ENCODE data around the gene FAM174B. TPM values are rescaled to one million over a fixed set of nuclear protein-coding genes. Genes with fewer than 3 reads are reported as not detected.

The FAM174B gene
- total and polyA plus RNA-seq, 2 experiments from 2014 or later: 15.0 to 21.8 TPM

- no peaks in the 10 kb centered on the region for H3K79me2 ChIP-seq (replicated peaks; ENCODE audit: insufficient read depth)
- no peak overlapping the region for H3K4me2 ChIP-seq
- Mint-ChIP-seq H3K36me3 (ENCODE audit: low read depth) (peaks cover 7% of the 10 kb centered on the region), H3K27me3 (ENCODE audit: insufficient read depth, low read depth, poor library complexity) (no peaks in the 10 kb centered on the region), H3K27ac (peak overlapping the region; percentile 14; the same call in 1 of the 2 replicates), H3K4me3 (no peak overlapping the region), H3K4me1 (peaks cover 11% of the 10 kb centered on the region), H3K9me3 (no peaks in the 10 kb centered on the region)
- TF ChIP-seq ZNF462 (CRISPR knock-in tag; IDR thresholded peaks at IDR 0.05) (no peak), ZNF114 (CRISPR knock-in tag; IDR thresholded peaks at IDR 0.05) (no peak), POLR2AphosphoS5 (IDR thresholded peaks at IDR 0.05; ENCODE audit: low read depth) (no peak), ETS1 (IDR thresholded peaks at IDR 0.05) (no peak), CTCF (conservative IDR thresholded peaks at IDR 0.05; ENCODE audit: low read depth in 2 of 2) (no peak), CREB1 (CRISPR knock-in tag; IDR thresholded peaks at IDR 0.05; ENCODE audit: low read depth) (no peak), REST (IDR thresholded peaks at IDR 0.05; ENCODE audit: unreplicated experiment) (no peak), JUNB (IDR thresholded peaks at IDR 0.05; ENCODE audit: unreplicated experiment) (no peak), EZH2 (IDR thresholded peaks at IDR 0.05; ENCODE audit: low read depth, unreplicated experiment) (no peak), ZNF331 (CRISPR knock-in tag; IDR thresholded peaks at IDR 0.05; ENCODE audit: low read depth) (no peak), NANOG (IDR thresholded peaks at IDR 0.05; ENCODE audit: borderline replicate concordance) (no peak), STAT1 (IDR thresholded peaks at IDR 0.05; ENCODE audit: unreplicated experiment) (no peak), EZH2phosphoT487 (IDR thresholded peaks at IDR 0.05; ENCODE audit: unreplicated experiment) (no peak)
- H3F3A ChIP-seq (replicated peaks; ENCODE audit: low read depth): no peaks in the 10 kb centered on the region
- no peaks in the 10 kb centered on the region for H3K36me3 ChIP-seq (ENCODE audit: insufficient read depth)
- ATAC-seq: no peak
- no peak for DNase-seq (ENCODE audit: low spot score)
- H3K27ac ChIP-seq (ENCODE audit: low read depth): 0 out of 2 replicates have a peak overlapping the region, but pooled peaks have one; percentile 32
- no peak overlapping the region for H3K4me3 ChIP-seq
- no peaks in the 10 kb centered on the region; the same call in 1 of the 2 replicates for H4K20me1 ChIP-seq (replicated peaks; ENCODE audit: insufficient read depth)
- H3K4me1 ChIP-seq (ENCODE audit: insufficient read depth): no peaks in the 10 kb centered on the region
- H3K27me3 ChIP-seq (ENCODE audit: insufficient read depth): no peaks in the 10 kb centered on the region
- no peak overlapping the region for H2AFZ ChIP-seq
- no peaks in the 10 kb centered on the region for H3K9me2 ChIP-seq (ENCODE audit: insufficient read depth)
Observed at GRCh38 chr15:92623435-92623834, 32.1 kb downstream of the FAM174B start.

Data from GM23338 (cell line).